T follicular helper cell (primary cell): ENCODE data around the gene INO80E.
"Not testable (repeated sequence)": the region's sequence is repeated elsewhere in the genome, so short reads cannot be mapped to it uniquely, and the experiment has no call there.

Source experiments
- DNase-seq: peaks from one replicate; pipeline ENCODE4 v3.0.0-alpha.2; 2020; ENCODE audit warnings: low read depth

INO80E gene

DNA sequence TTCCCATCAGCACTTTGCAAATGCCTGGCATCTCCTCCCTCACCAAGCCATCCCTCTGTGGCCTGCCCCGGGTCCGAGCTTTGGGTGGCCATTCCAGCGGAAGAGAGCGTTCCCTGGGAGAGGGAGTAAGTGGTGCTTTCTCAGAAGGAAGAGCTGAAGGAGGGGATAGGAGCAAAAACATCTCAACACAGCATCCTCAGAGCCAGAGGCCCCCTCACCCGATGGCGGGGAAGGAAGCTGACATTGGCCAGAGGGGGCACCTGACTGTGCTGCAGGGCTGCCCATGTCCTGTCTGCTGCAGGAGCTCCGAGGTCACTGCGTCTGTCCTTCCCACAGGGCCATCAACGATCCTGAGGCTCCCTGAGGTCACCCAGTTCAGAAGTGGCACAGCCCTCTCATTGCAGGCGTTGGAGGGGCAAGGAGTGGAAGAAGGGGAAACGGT is 35.5 kb downstream of the INO80E start:
- DNase-seq = no peak

- peak; percentile 51 for DNase-seq
Measured at GRCh38 chr16:30032083-30032819, 36.2 kb downstream of the INO80E start.

GRCh38 chr16:30033270-30033669 is 37.2 kb downstream of the INO80E start:
- no peak for DNase-seq

DNA sequence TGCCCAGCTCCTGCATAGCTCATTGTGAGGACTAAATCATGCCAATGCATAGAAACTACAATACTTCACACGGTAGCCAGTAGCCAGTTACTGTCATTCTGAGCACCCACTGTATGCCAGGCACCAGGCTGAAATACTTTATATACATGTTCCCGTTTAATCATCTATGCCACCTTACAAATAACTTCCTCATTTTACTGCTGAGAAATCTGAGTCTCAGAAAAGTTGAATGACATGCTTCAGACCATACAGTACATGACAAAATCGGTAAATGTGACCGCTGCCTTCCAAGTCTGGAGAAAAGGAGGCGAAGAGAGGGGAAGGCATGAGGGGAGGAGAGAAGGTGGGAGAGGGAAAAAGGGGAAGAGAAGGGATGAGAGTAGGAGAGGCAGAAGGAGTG is 44.2 kb downstream of the INO80E start:
- DNase-seq = no peak

- not testable (repeated sequence) for DNase-seq
Measured at GRCh38 chr16:30040690-30041089, 44.6 kb downstream of the INO80E start.

GRCh38 chr16:30041841-30042240 is 45.8 kb downstream of the INO80E start:
- DNase-seq = no peak

DNA sequence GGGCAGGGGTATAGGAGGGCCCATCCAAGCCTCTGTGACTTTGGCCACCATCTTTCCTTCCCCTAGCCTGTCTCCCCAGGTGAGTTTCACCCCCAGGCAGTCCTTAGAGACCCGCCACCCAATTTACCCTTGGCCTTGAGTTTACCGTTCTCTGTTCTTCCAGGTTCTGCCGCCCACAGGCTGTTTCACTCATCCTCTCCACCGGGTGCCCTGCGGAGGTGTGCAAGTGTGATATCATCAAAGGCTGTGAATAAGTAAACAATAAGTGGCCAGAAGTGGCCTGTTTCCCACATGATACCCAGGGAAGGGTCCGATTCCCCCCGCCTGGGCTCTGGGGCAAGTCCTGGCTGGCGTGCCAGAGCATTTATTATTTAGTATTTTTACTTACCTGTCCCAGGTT is 50.1 kb downstream of the INO80E start:
- no peak for DNase-seq

DNA sequence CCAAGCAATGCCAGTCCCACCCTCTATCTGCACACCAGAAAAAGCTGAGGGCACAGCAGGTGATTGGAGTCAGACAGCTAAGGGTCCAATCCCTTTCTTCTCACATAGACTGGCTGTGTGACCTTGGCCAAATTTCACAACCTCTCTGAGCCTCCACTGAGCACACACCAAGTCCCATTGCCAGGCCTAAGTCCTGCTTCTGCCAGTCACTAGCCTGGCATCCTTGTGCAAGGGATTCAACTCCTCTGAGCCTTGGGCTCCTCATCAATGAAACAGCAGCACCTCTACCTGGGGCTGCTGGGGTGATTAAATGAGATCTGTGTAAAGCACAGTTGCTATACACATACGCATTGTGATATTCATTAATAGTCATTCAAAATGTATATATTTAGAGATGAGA is 50.5 kb downstream of the INO80E start:
- no peak for DNase-seq

- no peak for DNase-seq
Measured at GRCh38 chr16:30049871-30050270, 53.8 kb downstream of the INO80E start.

- DNase-seq = no peak
Measured at GRCh38 chr16:30051518-30051917, 55.5 kb downstream of the INO80E start.

DNA sequence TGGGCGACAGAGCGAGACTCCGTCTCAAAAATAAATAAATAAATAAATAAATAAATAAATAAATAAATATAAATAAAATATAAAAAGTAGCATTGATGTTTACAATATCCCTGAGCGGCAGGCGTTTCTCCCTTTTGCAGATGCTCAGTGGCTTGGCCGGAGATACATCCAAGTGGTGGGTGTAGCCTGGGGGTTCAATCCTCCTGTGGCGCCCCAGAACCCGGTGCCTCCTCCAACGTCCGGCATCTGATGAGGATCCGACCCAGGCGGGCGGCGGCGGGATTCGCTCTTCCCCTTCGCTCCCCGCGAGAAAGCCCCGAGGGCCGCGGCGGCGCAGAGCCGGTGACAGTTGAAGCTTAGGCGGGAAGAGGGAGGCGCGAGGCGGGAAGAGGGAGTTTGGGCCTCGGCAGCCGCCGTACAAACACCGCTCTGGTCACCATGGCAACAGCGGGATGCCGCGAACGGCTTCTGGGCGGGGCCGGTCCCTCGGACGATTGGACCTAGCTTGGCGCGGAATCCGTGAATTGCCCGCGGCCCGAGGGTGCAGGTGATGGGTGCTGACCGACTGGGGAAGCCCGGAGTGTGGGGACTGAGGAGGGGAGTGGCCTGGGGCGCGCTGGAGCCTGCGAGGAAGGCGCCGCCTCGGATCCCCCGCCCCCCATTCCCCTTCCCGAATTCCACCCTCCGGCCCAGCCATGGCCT is 56.8 kb downstream of the INO80E start:
- peak; percentile 76 for DNase-seq

DNA sequence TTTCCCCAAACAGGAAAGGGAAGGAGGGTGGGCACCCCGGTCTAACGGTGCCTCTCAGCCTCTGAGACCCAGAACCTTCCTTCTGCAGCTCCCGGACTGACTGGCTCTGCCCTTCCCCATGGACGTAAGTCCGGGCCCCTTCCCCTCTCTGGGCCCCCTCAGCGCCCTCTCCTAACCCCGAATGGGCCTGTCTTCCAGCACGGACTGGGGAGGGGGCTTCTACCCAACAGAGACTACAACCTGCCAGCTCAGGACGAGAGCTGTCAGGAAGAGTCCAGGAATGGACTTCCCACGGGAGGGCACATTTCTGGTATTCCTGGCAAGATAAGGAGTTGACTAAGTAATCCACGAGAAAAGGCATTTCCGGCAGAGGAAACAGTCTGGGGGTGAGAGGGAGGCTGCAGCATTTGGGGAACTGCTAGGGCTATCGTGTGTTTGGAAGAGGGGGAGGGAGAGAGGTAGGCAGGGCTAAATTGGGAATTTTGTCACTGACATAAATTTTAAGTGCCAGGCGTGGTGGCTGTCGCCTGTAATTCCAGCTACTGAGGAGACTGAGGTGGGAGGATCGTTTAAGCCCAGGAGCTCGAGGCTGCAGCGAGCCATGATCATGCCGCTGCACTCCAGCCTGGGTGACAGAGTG is 57.5 kb downstream of the INO80E start:
- no peak for DNase-seq

DNA sequence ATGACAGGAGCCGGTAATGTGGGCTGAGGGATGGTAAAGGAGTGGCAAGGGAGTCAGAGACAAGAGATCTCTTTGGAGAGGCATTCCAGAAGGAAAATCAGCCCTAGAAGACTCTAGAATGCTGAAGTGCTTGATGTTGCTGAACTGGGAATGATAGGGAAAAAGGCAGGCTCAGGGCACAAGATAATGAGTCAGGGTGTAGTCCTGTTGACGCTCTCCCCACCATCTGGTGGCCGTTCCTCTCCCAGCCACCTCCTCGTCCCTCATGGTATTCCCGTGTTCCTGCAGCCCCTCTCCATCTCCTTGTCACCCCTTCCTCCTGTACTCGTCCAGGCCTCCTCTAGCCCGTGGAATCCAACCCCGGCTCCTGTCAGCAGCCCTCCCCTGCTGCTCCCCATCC is 58.4 kb downstream of the INO80E start:
- DNase-seq = no peak

GRCh38 chr16:30054959-30055553 is 59.0 kb downstream of the INO80E start:
- DNase-seq = peak; percentile 30
